GM12874 (cell line): Measurements from ENCODE around the gene DENND4C.

Source experiments
- CTCF ChIP-seq: IDR thresholded peaks from 2 replicates; pipeline ENCODE4 v1.5.1; 2011; ENCODE audit warnings: low read depth, mild to moderate bottlenecking, control low read depth, low read length, moderate library complexity; ENCODE audit not compliant: insufficient read depth

Gene DENND4C

GRCh38 chr9:19420877-19421276 lies 190.4 kb downstream of the DENND4C start:
- TF ChIP-seq CTCF, result no peak
